GM13977 (cell line): ENCODE data around the gene RAD51.
A peak's percentile ranks its signal among the peaks of the same experiment; 100 is the strongest.

ENCODE experiments used
- DNase-seq: peaks from one replicate; pipeline ENCODE4 v3.0.0; 2012; ENCODE audit warnings: low spot score
- CTCF ChIP-seq: IDR thresholded peaks from 2 replicates; pipeline ENCODE4 v1.5.1; 2012; ENCODE audit warnings: mild to moderate bottlenecking, control low read depth; ENCODE audit not compliant: insufficient read depth; ENCODE audit errors: extremely low read depth, missing control alignments
- in situ Hi-C: fragments of 300-500 bp; cut with MboI; formaldehyde crosslinking; loops from one replicate; pipeline ENCODE4 v1.12.0; 2022; ENCODE audit warnings: low sequenced_read_pairs, low pct_unique_long_range_greater_than_20kb, mixed read lengths, inconsistent platforms; ENCODE audit not compliant: unreplicated experiment

Gene RAD51

GRCh38 chr15:40749151-40749630 is 54.2 kb downstream of the RAD51 start:
- in situ Hi-C loops, result no loop called here
- TF ChIP-seq CTCF, result no peak
- DNase-seq, result no peak

- in situ Hi-C loops, result no loop called here
- DNase-seq, result no peak
- TF ChIP-seq CTCF, result no peak
These were observed 55.9 kb downstream of the RAD51 start for GRCh38 chr15:40750885-40751284.

GRCh38 chr15:40751745-40752144 is 56.8 kb downstream of the RAD51 start:
- no peak for TF ChIP-seq CTCF
- in situ Hi-C loops, result no loop called here

GRCh38 chr15:40754574-40754882 is 59.6 kb downstream of the RAD51 start:
- DNase-seq, result no peak
- in situ Hi-C loops, result no loop called here
- TF ChIP-seq CTCF, result no peak

More at GRCh38 chr15:40751745-40752144, 56.8 kb downstream of the RAD51 start:
- DNase-seq, result no peak

GRCh38 chr15:40754883-40755811 is 60.2 kb downstream of the RAD51 start, which contains the start of gene RMDN3:
Gene RMDN3, minus strand, starts transcription at chr15:40755254. Its CDS starts 471 bp downstream, at chr15:40754783.
- in situ Hi-C loops, result no loop called here

GRCh38 chr15:40755812-40756208 is 60.8 kb downstream of the RAD51 start:
- TF ChIP-seq CTCF, result no peak
- no peak for DNase-seq
- in situ Hi-C loops, result no loop called here

More at GRCh38 chr15:40754883-40755811, 60.2 kb downstream of the RAD51 start, which contains the start of gene RMDN3:
- peak; percentile 95 for DNase-seq
- no peak for TF ChIP-seq CTCF
